NCI-H187 (cell line): Measurements from ENCODE around the gene PDLIM7.
"Not testable (repeated sequence)": the region's sequence is repeated elsewhere in the genome, so short reads cannot be mapped to it uniquely, and the experiment has no call there.

Source experiments
- DNase-seq, 2 experiments: peaks; one replicate each; lab custom pipeline; 2025; lab: John Stamatoyannopoulos, UW

The PDLIM7 gene

DNA sequence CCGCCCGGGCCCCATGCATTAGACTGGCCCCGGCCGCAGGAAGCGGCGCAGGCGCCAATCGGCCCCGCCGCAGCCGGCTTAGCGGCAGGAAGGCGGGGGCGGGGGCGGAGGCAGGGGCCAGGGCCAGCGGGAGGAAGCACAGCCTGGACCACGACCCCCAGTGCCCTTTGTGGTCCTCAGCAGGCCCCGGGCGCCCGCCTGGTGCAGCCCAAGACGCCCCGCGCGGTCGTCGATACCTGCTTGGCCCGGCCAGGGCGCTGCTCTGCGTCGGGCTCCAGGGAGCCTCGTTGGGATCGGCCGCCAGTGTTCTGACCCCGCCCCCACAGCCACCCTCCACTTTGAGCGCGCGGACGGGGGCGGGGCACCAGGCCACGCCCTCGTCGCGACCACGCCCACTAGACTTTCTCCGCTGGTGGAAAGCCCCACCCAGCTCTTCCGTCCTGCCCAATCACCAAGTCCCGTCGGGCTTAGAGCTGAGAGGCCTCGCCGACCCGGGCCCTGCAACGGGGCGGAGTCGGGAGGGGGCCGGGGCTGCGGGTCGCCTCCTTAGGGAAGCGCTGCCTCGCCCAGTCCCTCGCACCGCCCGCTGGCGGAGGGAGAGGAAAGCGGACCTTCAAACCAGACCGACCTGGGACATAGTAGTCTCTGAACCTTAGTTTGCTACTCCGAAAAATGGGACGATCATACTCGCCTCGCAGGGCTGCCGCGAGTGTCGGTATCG lies at the start of gene PDLIM7:
PDLIM7 (minus strand) TSS at position 313 of the 721 bp plus-strand sequence. CDS start 1,092 bp downstream, outside the sequence.
- peak; percentile 81 to 93 for DNase-seq

GRCh38 chr5:177546258-177546741 lies 48.9 kb upstream of the PDLIM7 start:
- DNase-seq: no peak

- no peak for DNase-seq
These were observed 48.3 kb upstream of the PDLIM7 start for GRCh38 chr5:177545487-177546257.

DNA sequence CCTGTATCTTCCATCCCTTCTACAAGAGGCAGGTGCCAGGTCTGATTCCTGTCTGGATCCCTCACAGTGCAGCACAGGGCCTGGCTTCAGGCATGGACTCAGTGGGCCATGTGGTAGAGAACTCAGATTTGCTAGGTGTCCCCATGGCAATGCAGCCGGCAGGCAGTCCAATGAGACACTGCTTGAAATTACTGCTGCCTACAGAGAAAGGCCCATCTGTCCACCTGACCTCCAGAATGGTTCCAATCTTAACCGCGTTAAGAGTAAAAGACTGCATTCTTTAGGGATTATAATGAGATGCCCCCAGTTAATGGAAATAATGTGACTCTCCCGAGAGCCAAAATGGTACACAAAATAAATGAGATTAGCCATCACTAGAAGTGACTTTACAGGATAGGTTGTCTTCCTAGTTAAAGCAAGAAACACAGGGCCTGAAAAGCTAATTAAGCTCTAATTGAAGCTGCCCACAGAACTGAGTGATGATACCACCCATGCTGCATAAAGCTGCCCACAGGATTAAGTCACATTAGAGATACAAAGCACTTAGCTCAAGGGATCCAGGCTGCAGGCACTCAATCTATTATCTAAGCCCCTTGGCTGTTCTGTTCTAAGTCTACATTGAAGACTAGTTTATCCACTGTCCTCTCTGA lies 45.5 kb upstream of the PDLIM7 start:
- no peak for DNase-seq

DNA sequence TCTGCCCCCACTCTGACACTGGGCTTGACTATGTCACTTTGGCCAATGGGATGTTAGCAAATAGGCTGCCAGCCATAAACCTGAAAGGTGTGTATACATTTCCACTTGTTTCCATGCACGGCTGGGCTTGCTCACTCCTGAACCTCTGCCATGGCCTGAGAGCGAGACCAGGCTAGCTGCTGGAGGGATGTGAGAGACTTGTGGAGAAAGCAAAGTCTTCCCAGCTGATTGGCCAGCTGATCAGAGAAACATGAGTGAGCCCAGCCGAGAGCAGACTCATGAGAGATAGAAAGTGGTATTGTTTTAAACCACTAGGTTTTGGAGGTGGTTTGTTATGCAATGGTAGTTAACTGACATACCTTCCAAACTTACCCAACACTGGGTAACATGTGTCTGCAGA lies 43.0 kb upstream of the PDLIM7 start:
- DNase-seq: no peak

GRCh38 chr5:177539411-177539810 lies 42.0 kb upstream of the PDLIM7 start:
- DNase-seq: no peak

GRCh38 chr5:177538876-177539275 lies 41.5 kb upstream of the PDLIM7 start:
- no peak for DNase-seq

GRCh38 chr5:177537389-177538361 lies 40.3 kb upstream of the PDLIM7 start:
- DNase-seq: no peak

DNA sequence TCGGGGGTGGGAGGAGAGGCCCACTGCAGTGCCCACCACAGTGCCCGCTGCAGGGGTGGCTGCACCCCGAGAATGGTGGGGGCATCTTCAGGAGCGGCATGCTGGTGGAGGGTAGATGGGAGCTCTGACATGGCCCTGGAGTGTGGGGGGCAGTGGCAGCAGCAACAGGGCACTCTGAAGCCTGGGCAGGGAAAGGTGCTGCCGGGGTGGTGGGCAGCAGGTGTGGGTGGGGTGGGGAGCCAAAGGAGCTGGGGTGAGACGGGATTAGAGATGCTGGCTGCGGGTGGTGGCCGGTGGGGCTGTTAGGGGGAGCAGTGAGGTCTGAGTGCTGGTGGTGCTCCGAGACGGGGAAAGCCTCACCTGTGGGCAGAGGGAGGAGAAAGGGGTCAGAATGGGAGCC lies 39.0 kb upstream of the PDLIM7 start:
- no peak for DNase-seq

DNA sequence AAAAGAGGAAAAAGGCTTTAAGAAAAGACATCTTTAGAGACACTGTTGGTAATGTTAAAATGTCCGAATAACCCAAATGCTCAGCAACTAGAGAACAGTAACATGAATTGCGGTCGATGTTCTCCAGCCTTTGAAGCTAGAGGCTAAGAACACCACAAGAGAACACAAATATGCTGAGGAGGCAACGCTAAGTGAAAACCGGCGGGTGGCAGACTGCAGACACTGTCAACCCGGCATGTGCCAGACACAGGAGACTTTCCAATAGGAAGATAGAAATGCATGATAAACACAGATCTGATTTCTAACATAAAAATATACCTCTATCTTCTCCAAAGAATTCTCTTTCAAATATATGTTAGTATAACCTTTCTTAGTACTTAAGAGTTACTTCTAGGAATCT lies 37.7 kb upstream of the PDLIM7 start:
- no peak for DNase-seq

- DNase-seq: not testable (repeated sequence)
These were observed 37.0 kb upstream of the PDLIM7 start for GRCh38 chr5:177534433-177534832.

DNA sequence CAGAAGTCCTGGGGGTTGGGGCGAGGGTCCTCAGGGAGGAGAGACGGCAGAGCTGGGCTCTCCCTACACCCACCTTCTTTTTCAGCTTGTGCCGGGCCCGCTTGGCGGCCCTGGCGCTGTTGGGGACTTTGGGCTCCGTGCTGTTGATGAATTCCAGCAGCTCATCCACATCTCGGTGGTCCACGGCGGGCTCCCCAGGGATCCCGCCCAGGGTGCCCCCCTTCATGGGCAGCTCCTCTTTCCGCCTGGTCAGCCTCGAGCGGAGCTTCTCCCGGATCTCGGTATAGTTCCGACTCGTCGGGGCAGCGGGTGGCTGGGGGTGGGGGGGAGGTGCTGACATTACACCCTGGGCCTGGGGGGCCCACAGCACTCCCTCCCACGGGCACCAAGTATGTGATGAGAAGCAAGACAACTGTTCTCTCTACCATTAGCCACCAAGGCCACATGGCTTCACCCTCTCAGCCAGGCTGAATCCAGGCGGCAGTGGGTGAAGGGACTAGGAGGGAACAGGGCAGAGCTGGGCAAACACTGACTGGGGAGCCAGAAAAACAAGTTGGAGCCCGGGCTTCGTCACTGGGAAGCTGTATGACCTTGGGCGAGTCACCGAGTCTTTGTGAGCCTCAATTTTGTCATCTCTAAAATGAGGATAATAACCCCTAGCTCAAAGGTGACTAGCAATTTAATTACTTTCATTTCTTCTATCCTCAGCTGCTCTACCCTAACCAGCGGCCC lies 34.0 kb upstream of the PDLIM7 start:
- no peak for DNase-seq

DNA sequence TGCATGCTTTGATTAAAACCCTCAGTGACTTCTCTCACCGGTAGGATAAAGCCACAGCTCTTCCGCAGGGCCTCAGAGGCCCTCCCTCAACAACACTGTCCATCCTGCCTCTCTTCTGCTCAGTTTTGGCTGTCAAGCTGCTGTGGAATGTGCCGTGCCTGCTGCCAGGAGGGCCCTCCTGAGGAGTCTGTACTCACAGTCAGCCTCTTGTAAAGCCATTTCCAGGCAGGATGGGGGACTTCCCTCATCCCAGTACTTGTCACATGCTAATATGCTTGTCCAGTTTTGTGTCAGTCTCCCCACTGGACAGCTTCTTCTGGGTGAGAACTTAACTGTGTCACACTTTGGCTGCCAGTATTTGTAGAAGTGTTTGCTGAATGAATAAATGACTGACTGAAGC lies 33.2 kb upstream of the PDLIM7 start:
- no peak for DNase-seq

DNA sequence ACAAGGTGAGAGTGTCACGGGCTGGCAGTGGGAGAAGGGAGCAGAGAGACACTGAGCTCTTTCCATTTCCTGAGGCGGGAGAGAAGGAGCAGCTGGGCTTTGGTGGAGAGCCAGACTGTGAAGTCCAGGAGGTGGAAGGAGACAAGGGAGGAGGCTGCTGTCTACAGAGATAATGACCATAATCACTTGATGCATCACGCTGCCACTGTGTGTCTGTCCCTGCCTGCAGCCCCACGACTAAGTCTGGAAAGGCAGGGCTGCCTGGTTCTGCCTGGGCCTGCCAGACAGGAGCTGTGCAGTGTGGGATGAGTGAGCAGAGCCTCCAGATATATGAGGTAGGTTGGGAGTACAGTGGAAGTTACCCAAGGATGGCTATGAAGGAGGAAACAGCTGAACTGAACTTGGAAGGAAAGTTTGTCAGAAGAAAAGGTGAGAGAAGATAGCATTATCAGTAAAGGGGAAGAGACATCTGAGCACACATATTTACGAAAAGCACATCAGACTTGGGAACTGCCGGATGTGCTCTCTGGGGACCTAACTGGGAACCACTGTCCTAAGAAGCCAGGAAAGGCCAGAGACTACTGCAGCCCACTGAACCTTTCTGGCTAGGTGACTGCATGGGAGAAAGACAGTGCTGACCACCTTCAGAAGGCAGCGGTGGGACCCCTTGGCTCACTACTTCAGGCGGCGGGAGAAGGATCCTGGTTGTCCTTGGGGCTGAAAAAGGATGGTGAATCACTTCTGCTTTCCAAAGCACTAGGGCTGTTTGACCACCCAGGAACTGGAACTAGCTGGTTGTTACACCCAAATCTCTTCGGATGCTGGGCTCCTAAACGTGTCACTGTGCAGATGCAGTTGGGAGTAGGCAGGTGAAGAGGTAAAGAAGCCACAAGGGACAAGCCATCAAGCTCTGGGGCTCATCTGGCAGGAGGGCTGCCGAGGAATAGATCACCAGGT lies 32.1 kb upstream of the PDLIM7 start:
- DNase-seq: no peak

DNA sequence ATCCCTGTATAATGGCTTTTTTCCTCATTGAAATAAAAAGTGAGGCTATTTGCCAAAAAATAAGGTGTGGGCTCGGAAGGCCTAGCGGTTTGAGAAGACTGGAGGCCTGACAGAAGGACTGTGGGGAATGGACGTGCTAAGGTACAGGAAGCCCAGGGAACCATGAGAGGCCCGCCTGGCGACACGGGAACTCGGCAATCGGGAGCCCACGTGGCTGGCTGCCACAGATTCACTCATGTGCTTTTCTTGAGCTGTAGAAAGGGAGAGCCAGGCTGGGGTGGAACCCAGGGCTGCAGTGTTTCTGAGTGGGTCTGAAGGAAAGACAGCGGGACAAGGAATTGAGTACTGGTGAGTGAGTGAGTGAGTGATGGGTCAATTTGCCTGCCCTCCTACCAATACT lies 31.2 kb upstream of the PDLIM7 start:
- DNase-seq: no peak

- no peak for DNase-seq
These were observed 30.2 kb upstream of the PDLIM7 start for GRCh38 chr5:177527595-177527994.

- no peak for DNase-seq
These were observed 29.4 kb upstream of the PDLIM7 start for GRCh38 chr5:177526791-177527190.

- no peak for DNase-seq
These were observed 28.8 kb upstream of the PDLIM7 start for GRCh38 chr5:177526191-177526590.

- DNase-seq: no peak
These were observed 27.7 kb upstream of the PDLIM7 start for GRCh38 chr5:177524941-177525655.
